Stomach smooth muscle (tissue), 2 donors: ENCODE data around the gene ATRNL1.
"Not testable (repeated sequence)": the region's sequence is repeated elsewhere in the genome, so short reads cannot be mapped to it uniquely, and the experiment has no call there.

ENCODE experiments used
- H3K27ac ChIP-seq: one replicate; pipeline ENCODE4 v1.7.0; 2013; ENCODE audit warnings: mild to moderate bottlenecking, low read length, inconsistent platforms
- H3K27me3 ChIP-seq, 2 donors: one replicate each; pipeline ENCODE4 v1.7.0; 2013; ENCODE audit warnings: low read length in 2 of 2; ENCODE audit not compliant: insufficient read depth in 2 of 2, control insufficient read depth in 1 of 2
- H3K36me3 ChIP-seq, 2 donors: one replicate each; pipeline ENCODE4 v1.7.0; 2013; ENCODE audit warnings: low read length in 2 of 2; ENCODE audit not compliant: control insufficient read depth in 2 of 2, insufficient read depth in 2 of 2
- H3K4me1 ChIP-seq: one replicate; pipeline ENCODE4 v1.7.0; 2013; ENCODE audit warnings: low read length; ENCODE audit not compliant: control insufficient read depth, insufficient read depth
- H3K4me3 ChIP-seq, 2 donors: one replicate each; pipeline ENCODE4 v1.7.0; 2013; ENCODE audit warnings: low read length in 2 of 2
- H3K9ac ChIP-seq, 2 donors: one replicate each; pipeline ENCODE4 v1.7.0; 2013; ENCODE audit warnings: low read length in 2 of 2, mild to moderate bottlenecking in 1 of 2
- H3K9me3 ChIP-seq, 2 donors: one replicate each; pipeline ENCODE4 v1.7.0; 2013; ENCODE audit warnings: low read length in 2 of 2; ENCODE audit not compliant: control insufficient read depth in 2 of 2
- donor health status: healthy.
- donor health status: Pancreatic carcinoma.

The ATRNL1 gene

GRCh38 chr10:115321360-115321759 lies 228.2 kb downstream of the ATRNL1 start:
- Histone ChIP-seq H3K27ac (no peak overlapping the region), H3K4me1 (no peaks in the 10 kb centered on the region), H3K9me3 (peaks cover 0 to 3% of the 10 kb centered on the region in 2 donors), H3K36me3 (no peaks in the 10 kb centered on the region), H3K27me3 (no peaks in the 10 kb centered on the region), H3K4me3 (no peak overlapping the region), H3K9ac (no peak overlapping the region)

GRCh38 chr10:115328331-115328730 lies 235.2 kb downstream of the ATRNL1 start:
- Histone ChIP-seq H3K4me1 (no peaks in the 10 kb centered on the region), H3K27ac (no peak overlapping the region), H3K9me3 (no peaks in the 10 kb centered on the region), H3K4me3 (no peak overlapping the region), H3K36me3 (no peaks in the 10 kb centered on the region), H3K9ac (no peak overlapping the region), H3K27me3 (no peaks in the 10 kb centered on the region)

- H3K9me3 ChIP-seq, result no peaks in the 10 kb centered on the region
- no peak overlapping the region for H3K4me3 ChIP-seq
- H3K36me3 ChIP-seq, result no peaks in the 10 kb centered on the region
- H3K4me1 ChIP-seq, result no peaks in the 10 kb centered on the region
- no peak overlapping the region for H3K9ac ChIP-seq
- no peaks in the 10 kb centered on the region for H3K27me3 ChIP-seq
- no peak overlapping the region for H3K27ac ChIP-seq
Measured at GRCh38 chr10:115335366-115335765, 242.2 kb downstream of the ATRNL1 start.

- Histone ChIP-seq H3K4me3 (no peak overlapping the region), H3K27ac (no peak overlapping the region), H3K9me3 (no peaks in the 10 kb centered on the region), H3K4me1 (no peaks in the 10 kb centered on the region), H3K36me3 (no peaks in the 10 kb centered on the region), H3K27me3 (no peaks in the 10 kb centered on the region), H3K9ac (no peak overlapping the region)
Measured at GRCh38 chr10:115355162-115355760, 262.1 kb downstream of the ATRNL1 start.

- H3K27ac ChIP-seq, H3K9me3 ChIP-seq, H3K9ac ChIP-seq, H3K36me3 ChIP-seq, H3K4me3 ChIP-seq, H3K4me1 ChIP-seq, H3K27me3 ChIP-seq: not testable (repeated sequence)
Measured at GRCh38 chr10:115367920-115368319, 274.8 kb downstream of the ATRNL1 start.

- Histone ChIP-seq H3K4me1 (no peaks in the 10 kb centered on the region), H3K36me3 (no peaks in the 10 kb centered on the region), H3K27ac (no peak overlapping the region), H3K9ac (no peak overlapping the region), H3K27me3 (no peaks in the 10 kb centered on the region), H3K4me3 (no peak overlapping the region), H3K9me3 (no peaks in the 10 kb centered on the region)
Measured at GRCh38 chr10:115379064-115379463, 285.9 kb downstream of the ATRNL1 start.

GRCh38 chr10:115384665-115385064 lies 291.5 kb downstream of the ATRNL1 start:
- no peak overlapping the region for H3K9ac ChIP-seq

GRCh38 chr10:115390607-115391006 lies 297.4 kb downstream of the ATRNL1 start:
- H3K4me1 ChIP-seq, result no peaks in the 10 kb centered on the region
- H3K9ac ChIP-seq, result no peak overlapping the region
- H3K27me3 ChIP-seq, result no peaks in the 10 kb centered on the region
- no peaks in the 10 kb centered on the region for H3K9me3 ChIP-seq
- no peaks in the 10 kb centered on the region for H3K36me3 ChIP-seq
- H3K4me3 ChIP-seq, result no peak overlapping the region
- H3K27ac ChIP-seq, result no peak overlapping the region

More at GRCh38 chr10:115384665-115385064, 291.5 kb downstream of the ATRNL1 start:
- no peaks in the 10 kb centered on the region for H3K4me1 ChIP-seq
- no peaks in the 10 kb centered on the region for H3K9me3 ChIP-seq
- no peak overlapping the region for H3K27ac ChIP-seq
- H3K27me3 ChIP-seq, result no peaks in the 10 kb centered on the region
- no peak overlapping the region for H3K4me3 ChIP-seq
- no peaks in the 10 kb centered on the region for H3K36me3 ChIP-seq

- Histone ChIP-seq H3K4me1 (no peaks in the 10 kb centered on the region), H3K27ac (no peak overlapping the region), H3K9me3 (no peaks in the 10 kb centered on the region), H3K27me3 (no peaks in the 10 kb centered on the region), H3K36me3 (no peaks in the 10 kb centered on the region), H3K9ac (no peak overlapping the region), H3K4me3 (no peak overlapping the region)
Measured at GRCh38 chr10:115398026-115398425, 304.9 kb downstream of the ATRNL1 start.

- Histone ChIP-seq H3K27ac (no peak overlapping the region), H3K4me3 (no peak overlapping the region), H3K27me3 (no peaks in the 10 kb centered on the region), H3K4me1 (no peaks in the 10 kb centered on the region), H3K36me3 (no peaks in the 10 kb centered on the region), H3K9ac (no peak overlapping the region), H3K9me3 (no peaks in the 10 kb centered on the region)
Measured at GRCh38 chr10:115402699-115403098, 309.5 kb downstream of the ATRNL1 start.

- not testable (repeated sequence) for H3K4me1 ChIP-seq, H3K27ac ChIP-seq, H3K9ac ChIP-seq, H3K9me3 ChIP-seq, H3K27me3 ChIP-seq, H3K4me3 ChIP-seq, H3K36me3 ChIP-seq
Measured at GRCh38 chr10:115405838-115406237, 312.7 kb downstream of the ATRNL1 start.
